K562 (cell line): ENCODE measurements around the gene CEP350. TPM values are rescaled to one million over a fixed set of nuclear protein-coding genes. Genes with fewer than 3 reads are reported as not detected.

Experiments
- ATAC-seq: fragments of 200-7000 bp; cut with Tn5 transposase; 3 replicates; pipeline ENCODE4 v1.9.1; 2020; ENCODE audit warnings: moderate library complexity
- BruUV-seq: library from RNA; stranded (reverse); fragments of 400-500 nt; replicated peaks from 2 replicates; lab custom pipeline; 2021; lab: Mats Ljungman, UMichigan
- CTCF ChIA-PET: fragments of 300-600 bp; formaldehyde crosslinking; extraction: SDS; loops from one replicate; lab custom pipeline; 2021; ENCODE audit warnings: low intra/inter-chr PET ratio; lab: Yijun Ruan, JAX
- POLR2A ChIA-PET: fragments of 300-600, 350-650 bp; sonication (Branson Sonifier 250); formaldehyde crosslinking; extraction: SDS; loops from one replicate; lab custom pipeline; 2021; ENCODE audit warnings: antibody characterized with exemption, inconsistent platforms; lab: Yijun Ruan, JAX
- DNase-seq, 4 experiments: peaks; one replicate each; pipeline versions ENCODE4 v3.0.0 to v3.0.0-alpha.2; 2011 to 2018; ENCODE audit warnings: low spot score in 3 of 4, mixed read lengths in 3 of 4; ENCODE audit errors: extremely low read depth in 1 of 4
- FAIRE-seq: peaks from 2 replicates; lab custom pipeline; 2011; peaks lifted over from hg19 to GRCh38; lab: Jason Lieb, UNC
- H2AFZ ChIP-seq: 2 replicates; pipeline ENCODE4 v1.6.0; 2011; ENCODE audit warnings: low read depth, low read length, control low read depth, inconsistent platforms
- H3K27ac ChIP-seq: fragments of 200-600 bp; 3 replicates; pipeline ENCODE4 v1.8.0; 2011; ENCODE audit warnings: low read depth, mild to moderate bottlenecking, control low read depth, inconsistent platforms, low read length, moderate library complexity, mixed read lengths; ENCODE audit errors: extremely low read depth
- H3K27me3 ChIP-seq, 2 experiments: fragments of 300-600 bp in 1 of 2; 2 replicates in 1 of 2; 3 replicates in 1 of 2; pipeline versions ENCODE4 v1.6.0 to v1.8.0; 2011; ENCODE audit warnings: inconsistent platforms in 2 of 2, low read length in 2 of 2, mild to moderate bottlenecking in 1 of 2, mixed read lengths in 1 of 2, moderate library complexity in 1 of 2; ENCODE audit not compliant: control insufficient read depth in 2 of 2, insufficient read depth in 2 of 2
- H3K36me3 ChIP-seq: fragments of 300-600 bp; 3 replicates; pipeline ENCODE4 v1.8.0; 2011; ENCODE audit warnings: mild to moderate bottlenecking, low read length, inconsistent platforms; ENCODE audit not compliant: control insufficient read depth, insufficient read depth
- H3K4me1 ChIP-seq, 2 experiments: fragments of 200-600 bp in 1 of 2; replicated peaks in 1 of 2; 2 replicates in 1 of 2; 3 replicates in 1 of 2; pipeline versions ENCODE4 v1.5.1 to v1.8.0; 2011; ENCODE audit warnings: inconsistent platforms in 2 of 2, low read length in 2 of 2, mild to moderate bottlenecking in 1 of 2, mixed read lengths in 1 of 2, moderate library complexity in 1 of 2; ENCODE audit not compliant: control insufficient read depth in 2 of 2, insufficient read depth in 2 of 2
- H3K4me2 ChIP-seq: 2 replicates; pipeline ENCODE4 v1.6.1; 2011; ENCODE audit warnings: low read length, control low read depth, inconsistent platforms, mixed read lengths; ENCODE audit not compliant: insufficient read depth
- H3K4me3 ChIP-seq: fragments of 200-600 bp; sonication (generic), shearing (Covaris generic); 2 replicates; pipeline ENCODE4 v1.5.1; 2016; ENCODE audit warnings: control low read depth, inconsistent platforms
- H3K79me2 ChIP-seq: fragments of 200-600 bp; 3 replicates; pipeline ENCODE4 v1.8.0; 2011; ENCODE audit warnings: low read length, inconsistent platforms; ENCODE audit not compliant: control insufficient read depth, insufficient read depth
- H3K9ac ChIP-seq, 2 experiments: 2 replicates each; pipeline versions ENCODE4 v1.6.0 to v1.6.1; 2011; ENCODE audit warnings: low read depth in 2 of 2, low read length in 2 of 2, control low read depth in 1 of 2, inconsistent platforms in 1 of 2, mild to moderate bottlenecking in 1 of 2, mixed read lengths in 1 of 2; ENCODE audit not compliant: insufficient read depth in 1 of 2
- H3K9me1 ChIP-seq: one replicate; pipeline ENCODE4 v1.6.0; 2011; ENCODE audit warnings: inconsistent platforms, mild to moderate bottlenecking, low read length, moderate library complexity; ENCODE audit not compliant: control insufficient read depth, insufficient read depth
- H3K9me3 ChIP-seq: replicated peaks from 2 replicates; pipeline ENCODE4 v1.5.1; 2011; ENCODE audit warnings: low read depth, low read length, inconsistent platforms; ENCODE audit not compliant: control insufficient read depth, insufficient read depth
- H4K20me1 ChIP-seq: replicated peaks from 2 replicates; pipeline ENCODE4 v1.6.1; 2011; ENCODE audit warnings: low read length, inconsistent platforms, mixed read lengths; ENCODE audit not compliant: control insufficient read depth, insufficient read depth
- ATF7 ChIP-seq: fragments of 450-650 bp; IDR thresholded peaks from 2 replicates; pipeline ENCODE4 v1.7.1; 2014; ENCODE audit warnings: mild to moderate bottlenecking, moderate library complexity
- BCOR ChIP-seq: fragments of 450-650 bp; IDR thresholded peaks from 2 replicates; pipeline ENCODE4 v1.6.1; 2016
- ELF4 ChIP-seq: fragments of 450-650 bp; formaldehyde crosslinking; IDR thresholded peaks from 2 replicates; pipeline ENCODE4 v1.4.0; 2022; ENCODE audit warnings: missing genetic modification characterization
- FOXJ3 ChIP-seq: sonication (generic); formaldehyde crosslinking; IDR thresholded peaks from 2 replicates; pipeline ENCODE4 v1.4.0; 2020; ENCODE audit warnings: mild to moderate bottlenecking, missing genetic modification reagents
- L3MBTL2 ChIP-seq: fragments of 450-650 bp; IDR thresholded peaks from 2 replicates; pipeline ENCODE4 v1.6.1; 2016; ENCODE audit warnings: mild to moderate bottlenecking, moderate library complexity
- SMAD3 ChIP-seq: fragments of 450-650 bp; formaldehyde crosslinking; conservative IDR thresholded peaks from 2 replicates; pipeline ENCODE4 v1.4.0; 2020; ENCODE audit warnings: mild to moderate bottlenecking
- TCF7L2 ChIP-seq: fragments of 150-350 bp; IDR thresholded peaks from 2 replicates; pipeline ENCODE4 v1.6.1; 2016; ENCODE audit warnings: low read depth, mild to moderate bottlenecking, low read length, moderate library complexity
- VEZF1 ChIP-seq: fragments of 200-800 bp; sonication (Bioruptor generic); IDR thresholded peaks from 2 replicates; pipeline ENCODE4 v1.6.1; 2017; ENCODE audit warnings: missing genetic modification characterization, missing compliant biosample characterization
- ZNF124 ChIP-seq: sonication (generic); formaldehyde crosslinking; IDR thresholded peaks from 2 replicates; pipeline ENCODE4 v1.8.1; 2022; ENCODE audit warnings: missing genetic modification reagents
- ZNF707 ChIP-seq: fragments of 250-450 bp; sonication (Bioruptor Pico); conservative IDR thresholded peaks from 2 replicates; pipeline ENCODE4 v1.8.0; 2022; ENCODE audit warnings: inconsistent platforms, mild to moderate bottlenecking, moderate library complexity
- WGBS: fragments of 100-300 bp; shearing (Covaris generic); methylation state at CpG from one replicate; pipeline ENCODE4 v1.1.6; 2016; ENCODE audit warnings: low coverage, mixed read lengths; ENCODE audit not compliant: insufficient coverage; ENCODE audit errors: missing lambda C conversion rate; 5-methylcytosine and 5-hydroxymethylcytosine counted together
- in situ Hi-C: fragments of 300-500 bp; cut with MboI; formaldehyde crosslinking; loops from 4 replicates; pipeline ENCODE4 v1.15.0; 2018; ENCODE audit warnings: inconsistent platforms, mixed read lengths
- intact Hi-C: fragments of 100-400 bp; cut with micrococcal nuclease; formaldehyde crosslinking; loops from 2 replicates; pipeline ENCODE4 v1.14.2; 2022
- polyA plus RNA-seq, 8 experiments: library from polyadenylated mRNA; depleted of rRNA in 4 of 8; stranded (reverse) in 5 of 8; unstranded in 3 of 8; fragments of >200 nt; fragmentation: Nextera tagmentation in 2 of 8; fragmentation: Illumina TruSeq in 1 of 8; extraction: Ambion mirVana in 2 of 8; extraction: Trizol in 1 of 8; gene quantifications; 2 replicates each; pipeline versions ENCODE4 v1.2.1 to v1.2.3, GENCODE V29; 2011 to 2014; ENCODE audit warnings: inconsistent platforms in 1 of 8, missing spikeins in 1 of 8
- total RNA-seq, 7 experiments: library from RNA; depleted of rRNA in 6 of 7; stranded (reverse); fragments of >200 nt in 6 of 7; fragmentation: Illumina TruSeq in 2 of 7; extraction: Trizol in 2 of 7; gene quantifications; 2 replicates each; pipeline versions ENCODE4 v1.2.1 to v1.2.3, GENCODE V29; 2011 to 2021; ENCODE audit warnings: low replicate concordance in 1 of 7
- TF ChIP-seq, protein P1 (sequence below): fragments of 250-450 bp; sonication (Bioruptor Pico); IDR thresholded peaks from 2 replicates; pipeline ENCODE4 v1.8.0; 2022; ENCODE audit warnings: inconsistent platforms

Gene CEP350
- total and polyA plus RNA-seq, 9 of the 15 experiments (the other 6 are each of a cell fraction or from before 2014, with no cell fraction given) = 8.3 to 64.3 (median 28.0) TPM

- Histone ChIP-seq H3K27me3 (no peaks in the 10 kb centered on the region), H3K9me1 (no peaks in the 10 kb centered on the region), H3K4me1 (peaks cover 4% of the 10 kb centered on the region in 2 experiments; a peak in 3 of 5 replicates), H3K36me3 (no peaks in the 10 kb centered on the region), H2AFZ (peak overlapping the region; percentile 27; the same call in 1 of the 2 replicates), H4K20me1 (peaks cover 7% of the 10 kb centered on the region; the same call in 1 of the 2 replicates), H3K79me2 (peaks cover 31% of the 10 kb centered on the region), H3K4me2 (no peak overlapping the region), H3K9me3 (no peaks in the 10 kb centered on the region), H3K9ac (no peak overlapping the region), H3K27ac (no peak overlapping the region), H3K4me3 (no peak overlapping the region)
- in situ Hi-C loops (no loop called here), intact Hi-C loops (loop anchor here (5.0 kb wide), 1 partner anchor 226 kb away; no protein-coding TSS in a partner anchor)
- 64% methylated on average over 10 of the region's 10 CpGs for WGBS
- DNase-seq = no peak
- ChIA-PET POLR2A (interaction anchor here (1.3 to 1.5 kb wide), 2 partner anchors 10 to 25 kb away, joined by 3 to 8 read pairs; no protein-coding TSS in a partner anchor), CTCF (no interaction called here)
- no peak for ATAC-seq
- TF ChIP-seq TCF7L2 = no peak
- BruUV-seq = no TSS peak
- no peak for FAIRE-seq
Measured at GRCh38 chr1:179951383-179952144, 3.0 kb upstream of the CEP350 start.

DNA sequence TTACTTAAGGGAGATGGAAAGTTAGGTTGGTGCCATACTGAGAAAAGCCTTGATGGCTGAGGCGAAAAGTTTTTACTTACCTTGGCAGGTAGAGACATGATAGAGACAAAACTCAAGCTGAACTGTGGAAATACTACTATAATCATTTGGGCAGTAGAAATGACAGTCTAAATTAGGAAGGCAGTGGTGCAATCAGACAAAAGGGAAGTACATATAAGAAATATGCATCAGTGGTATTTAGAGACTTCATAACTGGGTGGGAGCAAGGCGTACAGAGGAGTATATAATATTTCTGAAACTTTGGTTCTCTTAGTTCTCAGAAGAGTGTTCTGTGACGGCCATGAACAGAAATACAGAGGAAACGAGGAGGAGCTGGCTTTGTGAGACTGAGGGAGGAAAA is 2.4 kb upstream of the CEP350 start:
- ATAC-seq (no peak), FAIRE-seq (no peak), DNase-seq (no peak)
- Histone ChIP-seq H3K4me1 (peaks cover 4% of the 10 kb centered on the region in 2 experiments; a peak in 3 of 5 replicates), H4K20me1 (peaks cover 11% of the 10 kb centered on the region; the same call in 1 of the 2 replicates), H3K4me3 (no peak overlapping the region), H3K4me2 (no peak overlapping the region), H3K9me1 (no peaks in the 10 kb centered on the region), H3K9ac (no peak overlapping the region), H2AFZ (peak overlapping the region; percentile 27; the same call in 1 of the 2 replicates), H3K27me3 (no peaks in the 10 kb centered on the region), H3K9me3 (no peaks in the 10 kb centered on the region), H3K27ac (no peak overlapping the region), H3K36me3 (no peaks in the 10 kb centered on the region), H3K79me2 (peaks cover 37% of the 10 kb centered on the region)
- POLR2A ChIA-PET = interaction anchor here (1.3 to 1.5 kb wide), 2 partner anchors 10 to 25 kb away, joined by 3 to 8 read pairs; no protein-coding TSS in a partner anchor
- in situ Hi-C loops (no loop called here), intact Hi-C loops (loop anchor here (5.0 kb wide), 1 partner anchor 225 kb away; no protein-coding TSS in a partner anchor)
- CTCF ChIA-PET = no interaction called here
- BruUV-seq = no TSS peak
- WGBS = 63% methylated on average over 4 of the region's 4 CpGs
- no peak for TF ChIP-seq L3MBTL2
- TF ChIP-seq SMAD3 = no peak
- no peak for TF ChIP-seq VEZF1 (CRISPR knock-in tag)
- TF ChIP-seq FOXJ3 (CRISPR knock-in tag) = no peak
- TF ChIP-seq ZNF707 (CRISPR knock-in tag) = no peak
- no peak for TF ChIP-seq ZNF124 (CRISPR knock-in tag)
- TF ChIP-seq ELF4 = no peak
- TF ChIP-seq BCOR = no peak
- TF ChIP-seq ATF7 = no peak
- TF ChIP-seq, protein P1, sequence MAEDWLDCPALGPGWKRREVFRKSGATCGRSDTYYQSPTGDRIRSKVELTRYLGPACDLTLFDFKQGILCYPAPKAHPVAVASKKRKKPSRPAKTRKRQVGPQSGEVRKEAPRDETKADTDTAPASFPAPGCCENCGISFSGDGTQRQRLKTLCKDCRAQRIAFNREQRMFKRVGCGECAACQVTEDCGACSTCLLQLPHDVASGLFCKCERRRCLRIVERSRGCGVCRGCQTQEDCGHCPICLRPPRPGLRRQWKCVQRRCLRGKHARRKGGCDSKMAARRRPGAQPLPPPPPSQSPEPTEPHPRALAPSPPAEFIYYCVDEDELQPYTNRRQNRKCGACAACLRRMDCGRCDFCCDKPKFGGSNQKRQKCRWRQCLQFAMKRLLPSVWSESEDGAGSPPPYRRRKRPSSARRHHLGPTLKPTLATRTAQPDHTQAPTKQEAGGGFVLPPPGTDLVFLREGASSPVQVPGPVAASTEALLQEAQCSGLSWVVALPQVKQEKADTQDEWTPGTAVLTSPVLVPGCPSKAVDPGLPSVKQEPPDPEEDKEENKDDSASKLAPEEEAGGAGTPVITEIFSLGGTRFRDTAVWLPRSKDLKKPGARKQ (CRISPR knock-in tag) = no peak
